Activated B cell treated with CpG ODN at 0.5 μM for 24 hours (primary cell): ENCODE results near the gene AXIN1. TPM values are rescaled to one million over a fixed set of nuclear protein-coding genes. Genes with fewer than 3 reads are reported as not detected.
"Not testable (repeated sequence)": the region's sequence is repeated elsewhere in the genome, so short reads cannot be mapped to it uniquely, and the experiment has no call there.

ENCODE experiments used
- ATAC-seq: fragments of 200-7000 bp; cut with Tn5 transposase; one replicate; pipeline ENCODE4 v1.10.0; 2021; ENCODE audit warnings: low read depth, mild to moderate bottlenecking, moderate library complexity
- CTCF ChIA-PET: fragments of 350-600 bp; sonication (Branson Sonifier 250); formaldehyde crosslinking; loops from one replicate; lab custom pipeline; 2021; ENCODE audit warnings: antibody characterized with exemption; lab: Charles Lee
- POLR2A ChIA-PET: fragments of 350-600 bp; sonication (Branson Sonifier 250); formaldehyde crosslinking; loops from one replicate; lab custom pipeline; 2021; ENCODE audit warnings: antibody characterized with exemption; lab: Charles Lee
- DNase-seq: peaks from one replicate; pipeline ENCODE4 v3.0.0; 2022
- H3K27ac Mint-ChIP-seq: one replicate; pipeline ENCODE4 v1.8.0; 2020; ENCODE audit warnings: mixed read lengths
- H3K27me3 Mint-ChIP-seq: one replicate; pipeline ENCODE4 v1.8.0; 2021; ENCODE audit warnings: mixed read lengths
- H3K36me3 Mint-ChIP-seq: one replicate; pipeline ENCODE4 v1.8.0; 2021; ENCODE audit warnings: low read depth, mixed read lengths
- H3K4me1 Mint-ChIP-seq: one replicate; pipeline ENCODE4 v1.8.0; 2021; ENCODE audit warnings: mixed read lengths
- H3K4me3 Mint-ChIP-seq: one replicate; pipeline ENCODE4 v1.8.0; 2020; ENCODE audit warnings: mild to moderate bottlenecking, mixed read lengths
- H3K9me3 Mint-ChIP-seq: one replicate; pipeline ENCODE4 v1.8.0; 2020; ENCODE audit warnings: mixed read lengths
- CTCF ChIP-seq: fragments of 200-600 bp; IDR thresholded peaks from one replicate; pipeline ENCODE4 v1.8.0; 2022; ENCODE audit warnings: antibody characterized with exemption, mild to moderate bottlenecking
- intact Hi-C: fragments of 100-400 bp; cut with micrococcal nuclease; formaldehyde crosslinking; loops from one replicate; pipeline ENCODE4 v1.15.1; 2024
- total RNA-seq: library from RNA; stranded (reverse); gene quantifications from 2 replicates; pipeline ENCODE4 v1.2.3, GENCODE V29; 2022

AXIN1 gene
- total RNA-seq, 1 donor from 2014 or later: 30.6 TPM

GRCh38 chr16:272633-273546 is 79.6 kb downstream of the AXIN1 start:
- no peak for ATAC-seq
- no peaks in the 10 kb centered on the region for H3K9me3 Mint-ChIP-seq
- H3K4me3 Mint-ChIP-seq: no peak overlapping the region
- no peak overlapping the region for H3K27ac Mint-ChIP-seq
- no peak for DNase-seq
- H3K36me3 Mint-ChIP-seq: no peaks in the 10 kb centered on the region
- intact Hi-C loops: no loop called here
- ChIA-PET POLR2A (no interaction called here), CTCF (no interaction called here)
- H3K4me1 Mint-ChIP-seq: peaks cover 6% of the 10 kb centered on the region
- no peak for TF ChIP-seq CTCF
- peaks cover 8% of the 10 kb centered on the region for H3K27me3 Mint-ChIP-seq

GRCh38 chr16:270381-271255 is 81.9 kb downstream of the AXIN1 start:
- H3K4me3 Mint-ChIP-seq: no peak overlapping the region
- peaks cover 2% of the 10 kb centered on the region for H3K4me1 Mint-ChIP-seq
- H3K27me3 Mint-ChIP-seq: peaks cover 3% of the 10 kb centered on the region
- POLR2A ChIA-PET: no interaction called here
- peaks cover 4% of the 10 kb centered on the region for H3K36me3 Mint-ChIP-seq
- H3K9me3 Mint-ChIP-seq: no peaks in the 10 kb centered on the region
- intact Hi-C loops: no loop called here
- H3K27ac Mint-ChIP-seq: no peak overlapping the region
- ATAC-seq (no peak), DNase-seq (no peak)
- CTCF ChIA-PET: no interaction called here
- no peak for TF ChIP-seq CTCF

DNA sequence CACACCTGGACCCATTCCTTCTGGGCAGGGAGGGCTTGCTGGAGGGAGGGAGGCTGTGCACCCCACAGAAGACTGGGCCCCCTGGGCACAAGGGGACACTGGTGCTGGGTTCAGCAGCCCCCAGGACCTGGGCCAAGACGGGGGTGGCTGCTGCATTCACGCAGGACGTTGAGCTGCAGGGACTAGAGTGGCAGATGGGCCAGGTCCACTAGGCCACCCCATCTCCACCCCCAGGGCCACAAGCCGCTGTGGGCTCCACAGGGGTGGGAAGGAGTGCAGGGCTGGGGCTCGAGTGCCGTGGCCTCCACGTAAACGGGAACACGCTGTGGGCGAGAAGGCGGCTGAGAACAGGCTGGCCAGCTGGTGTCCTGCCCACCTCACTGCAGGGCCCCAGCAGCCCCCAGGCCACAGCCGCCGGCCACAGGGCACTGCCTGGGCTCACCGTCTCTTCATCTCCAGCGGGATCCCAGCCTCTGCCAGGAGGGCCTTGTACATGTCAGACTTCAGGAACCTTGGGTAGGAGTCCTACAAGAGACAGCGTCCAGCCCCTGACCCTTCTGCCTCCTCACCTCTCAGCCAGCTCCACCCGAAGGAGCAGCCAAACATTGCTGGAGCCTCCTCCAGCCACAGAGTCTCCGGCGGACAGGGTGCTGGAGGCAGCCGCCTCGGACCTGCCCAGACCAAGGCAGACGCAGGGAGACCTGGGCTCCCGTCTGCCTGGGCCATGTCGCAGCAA is 83.3 kb downstream of the AXIN1 start:
- no peaks in the 10 kb centered on the region for H3K4me1 Mint-ChIP-seq
- intact Hi-C loops: no loop called here
- H3K9me3 Mint-ChIP-seq: no peaks in the 10 kb centered on the region
- peaks cover 1% of the 10 kb centered on the region for H3K27me3 Mint-ChIP-seq
- TF ChIP-seq CTCF: no peak
- H3K27ac Mint-ChIP-seq: no peak overlapping the region
- CTCF ChIA-PET: no interaction called here
- H3K4me3 Mint-ChIP-seq: no peak overlapping the region
- H3K36me3 Mint-ChIP-seq: peaks cover 10% of the 10 kb centered on the region
- POLR2A ChIA-PET: no interaction called here
- ATAC-seq (no peak), DNase-seq (no peak)

- Mint-ChIP-seq H3K4me3 (no peak overlapping the region), H3K27me3 (no peaks in the 10 kb centered on the region), H3K27ac (no peak overlapping the region), H3K36me3 (peaks cover 15% of the 10 kb centered on the region), H3K9me3 (no peaks in the 10 kb centered on the region), H3K4me1 (no peaks in the 10 kb centered on the region)
- no peak for TF ChIP-seq CTCF
- intact Hi-C loops: no loop called here
- CTCF ChIA-PET: no interaction called here
- POLR2A ChIA-PET: no interaction called here
- no peak for DNase-seq
- ATAC-seq: no peak
These were observed 84.1 kb downstream of the AXIN1 start for GRCh38 chr16:268141-269053.

GRCh38 chr16:267562-267961 is 85.0 kb downstream of the AXIN1 start:
- H3K4me1 Mint-ChIP-seq, H3K27ac Mint-ChIP-seq, CTCF ChIA-PET, ATAC-seq, H3K4me3 Mint-ChIP-seq, POLR2A ChIA-PET, DNase-seq, intact Hi-C loops, H3K9me3 Mint-ChIP-seq, H3K27me3 Mint-ChIP-seq: not testable (repeated sequence)
- peaks cover 18% of the 10 kb centered on the region for H3K36me3 Mint-ChIP-seq
